MG63 (cell line): Measurements from ENCODE around the gene MLNR. TPM values are rescaled to one million over a fixed set of nuclear protein-coding genes. Genes with fewer than 3 reads are reported as not detected.

ENCODE experiments used
- DNase-seq: peaks from one replicate; pipeline ENCODE4 v3.0.0-alpha.2; 2020
- H3K27me3 ChIP-seq: fragments of 250-450 bp; sonication (Bioruptor Pico); 2 replicates; pipeline ENCODE4 v1.5.1; 2020; ENCODE audit warnings: mild to moderate bottlenecking, moderate library complexity
- H3K36me3 ChIP-seq: fragments of 250-450 bp; sonication (Bioruptor Pico); 2 replicates; pipeline ENCODE4 v1.5.1; 2020; ENCODE audit warnings: mild to moderate bottlenecking, moderate library complexity
- H3K4me3 ChIP-seq: fragments of 250-450 bp; sonication (Bioruptor Pico); 2 replicates; pipeline ENCODE4 v1.5.1; 2020; ENCODE audit warnings: mild to moderate bottlenecking, moderate library complexity
- H3K9me3 ChIP-seq: fragments of 250-450 bp; sonication (Bioruptor Pico); 2 replicates; pipeline ENCODE4 v1.5.1; 2020; ENCODE audit warnings: mild to moderate bottlenecking, moderate library complexity
- total RNA-seq: library from RNA; depleted of rRNA; stranded (reverse); fragments of >200 nt; shearing (Covaris generic); gene quantifications from 2 replicates; pipeline ENCODE4 v1.2.3, GENCODE V29; 2014; ENCODE audit warnings: low replicate concordance

MLNR gene
- total RNA-seq, 1 experiment from 2014 or later: not detected

DNA sequence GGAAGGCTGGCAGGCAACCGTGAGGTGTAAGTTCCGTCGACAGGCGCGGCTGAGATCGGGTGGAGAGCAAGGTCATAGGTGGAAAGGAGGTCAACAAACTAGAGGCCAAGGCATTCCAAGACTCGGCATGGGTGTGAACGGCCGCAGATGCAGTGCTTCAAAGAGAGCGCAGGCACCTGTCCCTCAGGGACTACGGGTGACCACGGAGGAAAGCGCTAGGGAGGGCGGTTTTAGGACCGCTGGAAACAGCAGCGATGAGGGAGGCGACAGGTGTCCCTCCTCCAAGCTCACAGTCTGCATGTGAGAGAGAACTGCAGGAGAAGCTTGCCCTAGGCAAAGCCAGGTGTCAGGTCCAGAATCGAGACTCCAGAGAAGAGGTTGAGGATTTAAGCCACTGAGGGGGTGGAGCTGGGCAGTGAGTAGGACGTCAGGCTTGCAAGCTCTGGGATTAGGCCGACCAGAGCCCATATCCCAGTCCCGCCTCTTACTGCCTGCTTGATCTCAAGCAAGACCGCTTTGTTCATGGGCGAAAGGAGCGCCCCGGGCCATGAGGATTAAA, 1.6 kb upstream of the MLNR start:
- H3K9me3 ChIP-seq: 0 out of 2 replicates have a peak, but pooled peaks cover 2% of the 10 kb centered on the region
- H3K36me3 ChIP-seq: no peaks in the 10 kb centered on the region
- H3K4me3 ChIP-seq: no peak overlapping the region
- H3K27me3 ChIP-seq: peaks cover 22% of the 10 kb centered on the region
- DNase-seq: no peak

DNA sequence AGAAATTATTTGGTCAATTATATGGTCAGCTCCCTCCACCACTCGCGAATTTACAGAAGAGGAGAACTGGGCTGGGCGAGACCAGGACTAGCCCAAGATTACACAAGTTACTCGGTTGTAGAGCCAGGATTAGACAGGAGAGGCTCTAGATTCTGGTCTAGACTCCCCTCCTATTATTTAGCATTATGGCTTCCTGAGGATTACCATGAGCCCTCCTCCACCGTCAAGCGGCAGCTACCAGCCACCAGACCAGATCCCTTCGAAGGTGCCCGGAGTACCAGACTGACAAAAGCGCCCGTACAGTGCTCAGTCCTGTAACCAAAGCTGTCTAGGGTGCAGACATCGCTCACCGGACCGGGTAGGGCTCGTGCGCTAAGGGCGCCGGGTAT, 497 bp upstream of the MLNR start:
- Histone ChIP-seq H3K9me3 (0 out of 2 replicates have a peak, but pooled peaks cover 2% of the 10 kb centered on the region), H3K27me3 (peaks cover 22% of the 10 kb centered on the region), H3K4me3 (no peak overlapping the region), H3K36me3 (no peaks in the 10 kb centered on the region)
- no peak for DNase-seq

DNA sequence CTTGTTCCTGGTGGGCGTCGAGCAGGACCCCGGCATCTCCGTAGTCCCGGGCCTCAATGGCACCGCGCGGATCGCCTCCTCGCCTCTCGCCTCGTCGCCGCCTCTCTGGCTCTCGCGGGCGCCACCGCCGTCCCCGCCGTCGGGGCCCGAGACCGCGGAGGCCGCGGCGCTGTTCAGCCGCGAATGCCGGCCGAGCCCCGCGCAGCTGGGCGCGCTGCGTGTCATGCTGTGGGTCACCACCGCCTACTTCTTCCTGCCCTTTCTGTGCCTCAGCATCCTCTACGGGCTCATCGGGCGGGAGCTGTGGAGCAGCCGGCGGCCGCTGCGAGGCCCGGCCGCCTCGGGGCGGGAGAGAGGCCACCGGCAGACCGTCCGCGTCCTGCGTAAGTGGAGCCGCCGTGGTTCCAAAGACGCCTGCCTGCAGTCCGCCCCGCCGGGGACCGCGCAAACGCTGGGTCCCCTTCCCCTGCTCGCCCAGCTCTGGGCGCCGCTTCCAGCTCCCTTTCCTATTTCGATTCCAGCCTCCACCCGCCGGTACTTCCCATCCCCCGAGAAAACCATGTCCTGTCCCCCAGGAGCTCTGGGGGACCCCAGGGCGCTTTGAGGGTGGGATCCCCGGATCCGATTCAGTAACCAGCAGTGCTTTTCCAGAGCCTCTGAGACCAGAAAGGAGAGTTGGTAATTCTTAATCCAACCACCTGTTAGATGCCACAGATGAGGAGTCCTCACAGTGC, 885 bp downstream of the MLNR start:
- Histone ChIP-seq H3K36me3 (no peaks in the 10 kb centered on the region), H3K9me3 (0 out of 2 replicates have a peak, but pooled peaks cover 2% of the 10 kb centered on the region), H3K27me3 (peaks cover 22% of the 10 kb centered on the region), H3K4me3 (peak overlapping the region; percentile 21)
- peak; percentile 9 for DNase-seq

DNA sequence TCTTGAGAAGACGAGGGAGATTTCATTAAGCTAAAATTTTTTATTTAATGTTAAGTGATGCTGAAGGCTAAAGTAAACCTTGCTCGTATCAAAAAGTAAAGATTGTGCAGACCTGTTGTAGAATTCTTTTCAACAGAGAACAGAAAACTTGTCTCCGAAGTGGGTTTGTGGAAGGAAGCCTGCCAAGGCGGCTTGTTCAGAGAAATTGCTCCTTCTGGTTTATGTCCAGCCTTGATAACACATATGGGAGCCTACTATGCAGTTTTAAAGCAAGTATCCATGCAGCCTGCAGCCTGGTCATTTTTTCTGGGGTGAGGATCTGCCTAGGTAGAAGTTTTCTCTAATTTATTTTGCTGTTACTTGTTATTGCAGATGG, 1.4 kb downstream of the MLNR start:
- peaks cover 22% of the 10 kb centered on the region for H3K27me3 ChIP-seq
- 0 out of 2 replicates have a peak, but pooled peaks cover 2% of the 10 kb centered on the region for H3K9me3 ChIP-seq
- H3K4me3 ChIP-seq: no peak overlapping the region

DNA sequence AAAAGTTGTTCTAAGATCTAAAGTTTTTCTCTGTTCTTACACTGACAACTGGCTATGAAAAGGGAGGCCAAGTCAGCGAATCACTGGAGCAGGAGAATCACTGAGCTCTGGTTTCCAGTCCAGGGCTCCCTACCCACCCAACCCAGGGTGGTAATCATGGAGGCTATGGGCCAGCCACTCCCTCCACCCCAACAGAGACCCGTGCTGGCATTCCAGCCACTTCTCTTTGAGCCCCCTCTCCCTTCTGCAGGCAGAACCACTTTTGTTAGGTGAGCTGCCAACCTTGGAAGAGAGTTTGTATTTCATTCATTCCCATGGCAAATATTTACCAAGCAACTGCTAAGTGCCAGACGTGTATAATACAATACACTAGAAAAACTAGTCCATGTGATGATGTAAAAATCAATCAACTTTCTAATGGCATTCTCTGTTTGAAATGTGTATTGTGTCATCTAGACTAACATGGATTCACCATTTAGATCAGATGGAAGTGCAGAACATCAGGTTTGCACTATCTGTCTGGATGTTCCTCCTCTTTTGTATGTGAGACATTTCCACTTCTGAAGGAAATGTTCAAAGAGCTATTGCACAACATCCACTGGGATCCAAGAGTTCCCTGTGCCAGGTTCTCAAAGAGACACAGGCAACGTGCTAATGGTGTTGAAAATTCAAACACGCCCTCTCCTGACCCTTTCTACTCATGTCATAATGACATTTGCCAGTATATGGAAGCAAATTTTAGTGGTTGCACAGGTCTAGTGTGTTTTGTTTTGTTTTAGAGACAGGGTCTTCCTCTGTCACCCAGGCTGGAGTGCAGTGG, 5.3 kb downstream of the MLNR start:
- H3K4me3 ChIP-seq: no peak overlapping the region
- no peaks in the 10 kb centered on the region for H3K36me3 ChIP-seq
- H3K9me3 ChIP-seq: 0 out of 2 replicates have a peak, but pooled peaks cover 2% of the 10 kb centered on the region
- no peak for DNase-seq
- H3K27me3 ChIP-seq: peaks cover 18% of the 10 kb centered on the region

More for the DNA sequence above, 1.4 kb downstream of the MLNR start:
- DNase-seq: no peak
- H3K36me3 ChIP-seq: no peaks in the 10 kb centered on the region

DNA sequence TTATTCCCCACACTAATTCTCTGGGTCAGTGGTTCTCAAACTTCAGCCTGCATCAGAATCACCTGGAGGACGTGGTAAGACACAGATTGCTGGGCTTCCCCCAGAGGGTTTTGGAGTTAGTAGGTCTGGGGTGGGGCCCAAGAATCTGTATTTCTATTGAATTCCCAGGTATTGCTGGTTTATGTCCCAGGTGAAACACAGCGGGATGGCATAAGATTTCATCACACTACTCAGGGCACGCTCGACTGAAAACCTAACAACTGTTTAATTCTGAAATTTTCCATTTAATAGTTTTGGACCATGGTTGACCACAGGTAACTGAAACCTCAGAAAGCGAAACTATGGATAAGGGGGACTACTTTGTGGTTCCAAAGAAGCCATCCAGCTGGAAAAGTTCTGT, 6.5 kb downstream of the MLNR start:
- Histone ChIP-seq H3K9me3 (0 out of 2 replicates have a peak, but pooled peaks cover under 1% of the 10 kb centered on the region), H3K36me3 (no peaks in the 10 kb centered on the region), H3K27me3 (peaks cover 8% of the 10 kb centered on the region), H3K4me3 (no peak overlapping the region)
- DNase-seq: no peak

DNA sequence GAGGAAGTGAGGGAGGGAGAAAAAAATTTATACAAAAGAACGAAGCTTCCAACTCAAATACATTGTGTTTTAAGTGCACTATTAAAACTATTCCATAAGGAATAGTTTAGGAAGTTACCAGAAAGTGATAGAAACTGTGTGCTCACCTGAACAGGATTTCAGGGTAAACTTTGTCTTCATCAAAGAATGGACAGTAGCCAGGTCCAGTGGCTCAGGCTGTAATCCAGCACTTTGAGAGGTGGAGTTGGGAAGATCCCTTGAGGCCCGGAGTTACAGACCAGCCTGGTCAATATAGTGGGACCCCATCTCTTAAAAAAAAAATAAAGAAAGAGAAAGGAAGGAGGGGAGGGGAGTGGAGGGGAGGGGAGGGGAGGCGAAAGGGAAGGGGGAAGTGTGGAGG, 14.6 kb downstream of the MLNR start:
- no peak for DNase-seq
- H3K36me3 ChIP-seq: no peaks in the 10 kb centered on the region
- H3K4me3 ChIP-seq: no peak overlapping the region
- H3K27me3 ChIP-seq: no peaks in the 10 kb centered on the region
- H3K9me3 ChIP-seq: no peaks in the 10 kb centered on the region

DNA sequence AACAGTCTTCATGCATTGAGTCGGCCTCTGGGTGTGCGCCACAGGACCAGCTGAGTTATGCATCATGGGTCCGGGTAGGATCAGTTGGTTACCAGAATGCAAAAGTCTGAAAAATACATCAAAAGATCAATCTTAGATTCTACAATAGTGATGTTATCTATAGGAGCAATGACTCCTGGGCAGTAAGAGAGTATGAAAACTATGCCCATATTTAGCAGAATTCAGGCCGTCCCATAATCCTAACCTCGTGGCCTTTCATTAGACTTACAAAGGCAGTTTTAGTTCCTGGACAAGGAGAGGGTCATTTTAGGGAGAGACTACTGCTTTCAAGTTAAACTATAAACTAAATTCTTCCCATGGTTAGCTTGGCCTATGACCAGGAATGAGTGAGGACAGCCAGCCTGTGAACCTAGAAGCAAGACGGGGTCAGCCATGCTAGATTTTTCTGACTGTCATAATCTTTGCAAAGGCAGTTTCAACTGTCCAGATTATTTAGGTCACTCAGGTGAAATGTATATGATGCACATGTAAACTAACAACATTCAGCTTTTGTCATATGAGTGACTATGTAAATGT, 15.8 kb downstream of the MLNR start:
- H3K27me3 ChIP-seq: no peaks in the 10 kb centered on the region
- no peaks in the 10 kb centered on the region for H3K9me3 ChIP-seq
- no peaks in the 10 kb centered on the region for H3K36me3 ChIP-seq
- DNase-seq: no peak
- no peak overlapping the region for H3K4me3 ChIP-seq

DNA sequence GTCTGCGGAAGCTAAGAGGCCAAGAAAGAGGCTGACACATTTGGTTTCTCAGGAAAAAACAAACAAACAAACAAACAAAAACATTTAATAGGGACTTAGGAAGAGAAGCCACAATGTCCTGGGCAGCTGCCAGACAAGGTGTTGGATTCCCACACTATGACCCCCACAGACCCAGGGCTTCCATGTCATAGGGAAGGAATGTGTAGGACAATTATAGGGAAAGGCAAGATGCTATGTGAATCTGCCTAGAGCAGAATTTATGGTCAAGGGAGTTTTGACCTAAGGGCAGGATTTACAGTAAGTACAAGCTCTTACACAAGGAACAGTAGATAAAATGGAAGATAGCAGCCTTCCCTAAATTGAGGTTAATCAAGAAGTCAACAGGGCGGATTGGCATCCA, 18.5 kb downstream of the MLNR start:
- no peak for DNase-seq
- Histone ChIP-seq H3K9me3 (peaks cover 3% of the 10 kb centered on the region; the same call in 1 of the 2 replicates), H3K4me3 (no peak overlapping the region), H3K27me3 (no peaks in the 10 kb centered on the region), H3K36me3 (no peaks in the 10 kb centered on the region)

DNA sequence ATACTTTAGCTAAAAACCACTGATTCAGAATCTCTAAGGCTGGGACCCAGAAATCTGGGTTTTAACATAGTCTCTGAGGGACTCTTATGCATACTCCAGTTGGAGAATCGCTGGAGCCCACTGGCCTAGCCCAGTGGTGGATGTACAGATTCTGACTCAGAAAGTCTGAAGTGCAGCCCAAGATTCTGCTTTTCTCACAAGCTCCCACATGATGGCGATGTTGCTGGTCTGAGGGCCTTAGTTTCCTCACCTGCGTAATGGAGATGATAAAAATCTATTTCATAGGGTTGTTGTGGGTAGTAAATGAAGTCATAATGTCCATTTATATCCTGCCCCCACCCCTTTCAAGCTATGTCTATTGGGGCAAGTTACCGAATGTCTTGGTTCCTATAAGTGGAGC, 19.9 kb downstream of the MLNR start:
- peaks cover 2% of the 10 kb centered on the region; the same call in 1 of the 2 replicates for H3K27me3 ChIP-seq
- H3K4me3 ChIP-seq: no peak overlapping the region
- no peaks in the 10 kb centered on the region for H3K36me3 ChIP-seq
- H3K9me3 ChIP-seq: peaks cover 3% of the 10 kb centered on the region; the same call in 1 of the 2 replicates
- peak; percentile 14 for DNase-seq

DNA sequence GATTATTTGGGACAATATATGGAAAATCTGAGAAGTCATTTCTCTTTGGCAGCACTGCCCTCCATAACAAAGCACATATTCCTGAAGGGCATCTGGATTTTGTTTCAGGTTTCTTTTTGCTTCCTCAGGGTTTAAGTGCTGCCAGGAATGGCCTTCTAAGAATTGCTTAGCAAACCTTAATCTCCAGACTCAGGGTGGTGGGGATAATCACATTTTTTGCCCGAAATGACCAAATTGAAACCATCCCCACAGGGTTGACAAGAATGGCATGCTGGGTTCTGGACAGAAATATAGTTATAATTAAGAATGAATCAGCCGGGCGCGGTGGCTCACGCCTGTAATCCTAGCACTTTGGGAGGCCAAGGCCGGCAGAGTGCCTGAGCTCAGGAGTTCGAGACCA, 21.2 kb downstream of the MLNR start:
- peaks cover 6% of the 10 kb centered on the region; the same call in 1 of the 2 replicates for H3K27me3 ChIP-seq
- DNase-seq: no peak
- no peak overlapping the region for H3K4me3 ChIP-seq
- H3K9me3 ChIP-seq: peaks cover 3% of the 10 kb centered on the region; the same call in 1 of the 2 replicates
- H3K36me3 ChIP-seq: no peaks in the 10 kb centered on the region

DNA sequence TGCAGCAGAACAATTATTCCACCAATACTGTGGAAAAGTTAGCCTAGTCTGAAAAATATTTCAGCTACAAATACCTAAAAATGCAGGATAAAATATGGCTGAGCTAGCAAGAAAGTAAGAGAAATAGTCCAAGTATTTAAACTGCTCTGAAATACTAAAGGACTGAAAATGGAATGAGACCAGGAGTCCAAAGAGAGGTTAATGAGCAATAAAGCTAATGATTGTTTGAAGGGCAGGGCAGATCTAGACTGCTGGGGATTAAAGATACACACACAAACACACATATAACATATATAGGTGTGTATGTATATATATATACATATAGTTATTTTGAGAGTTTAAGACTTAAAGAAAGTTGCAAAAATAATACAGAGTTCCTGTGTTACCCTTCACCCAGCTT, 25.0 kb downstream of the MLNR start:
- no peak for DNase-seq
- Histone ChIP-seq H3K9me3 (peaks cover 3% of the 10 kb centered on the region; the same call in 1 of the 2 replicates), H3K4me3 (no peak overlapping the region), H3K27me3 (peaks cover 6% of the 10 kb centered on the region; the same call in 1 of the 2 replicates), H3K36me3 (no peaks in the 10 kb centered on the region)

DNA sequence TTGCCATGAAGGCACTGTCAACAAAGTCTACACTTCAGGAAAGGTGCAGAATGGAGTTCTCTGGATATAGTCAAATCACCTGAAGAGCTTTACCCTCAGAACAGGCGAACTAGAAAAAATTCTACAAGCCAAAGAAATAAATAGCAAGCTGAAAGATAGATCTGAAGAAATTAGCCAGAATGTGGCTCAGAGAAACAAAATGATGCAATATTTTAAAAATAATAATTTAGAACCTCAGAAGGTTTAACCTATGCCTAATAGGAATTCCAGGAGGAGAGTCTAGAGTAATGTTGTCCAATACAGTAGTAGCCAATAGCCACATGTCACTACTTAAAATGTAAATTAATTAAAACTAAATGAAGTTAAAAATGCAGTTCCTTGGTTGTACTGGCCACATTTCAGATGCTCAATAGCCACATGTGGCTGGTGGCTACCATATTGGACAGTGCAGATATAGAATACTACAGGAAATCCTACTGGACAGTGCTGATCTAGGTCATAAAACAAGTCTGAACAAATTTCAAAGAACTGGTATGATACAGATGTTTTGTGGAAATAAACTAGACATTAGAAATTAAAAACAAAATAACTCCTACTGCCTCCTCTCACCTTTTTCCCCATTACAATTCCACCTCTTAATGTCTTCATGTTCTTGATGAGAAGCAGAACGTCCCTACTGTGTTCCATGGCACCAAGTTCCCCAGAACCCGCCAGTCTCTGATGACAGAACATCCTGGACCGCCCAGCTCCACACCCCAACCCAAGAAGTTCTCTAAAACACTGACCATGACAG, 26.9 kb downstream of the MLNR start:
- Histone ChIP-seq H3K27me3 (peaks cover 6% of the 10 kb centered on the region; the same call in 1 of the 2 replicates), H3K4me3 (peak overlapping the region; percentile 74), H3K36me3 (no peaks in the 10 kb centered on the region; the same call in 1 of the 2 replicates), H3K9me3 (peaks cover 3% of the 10 kb centered on the region; the same call in 1 of the 2 replicates)
- DNase-seq: no peak

DNA sequence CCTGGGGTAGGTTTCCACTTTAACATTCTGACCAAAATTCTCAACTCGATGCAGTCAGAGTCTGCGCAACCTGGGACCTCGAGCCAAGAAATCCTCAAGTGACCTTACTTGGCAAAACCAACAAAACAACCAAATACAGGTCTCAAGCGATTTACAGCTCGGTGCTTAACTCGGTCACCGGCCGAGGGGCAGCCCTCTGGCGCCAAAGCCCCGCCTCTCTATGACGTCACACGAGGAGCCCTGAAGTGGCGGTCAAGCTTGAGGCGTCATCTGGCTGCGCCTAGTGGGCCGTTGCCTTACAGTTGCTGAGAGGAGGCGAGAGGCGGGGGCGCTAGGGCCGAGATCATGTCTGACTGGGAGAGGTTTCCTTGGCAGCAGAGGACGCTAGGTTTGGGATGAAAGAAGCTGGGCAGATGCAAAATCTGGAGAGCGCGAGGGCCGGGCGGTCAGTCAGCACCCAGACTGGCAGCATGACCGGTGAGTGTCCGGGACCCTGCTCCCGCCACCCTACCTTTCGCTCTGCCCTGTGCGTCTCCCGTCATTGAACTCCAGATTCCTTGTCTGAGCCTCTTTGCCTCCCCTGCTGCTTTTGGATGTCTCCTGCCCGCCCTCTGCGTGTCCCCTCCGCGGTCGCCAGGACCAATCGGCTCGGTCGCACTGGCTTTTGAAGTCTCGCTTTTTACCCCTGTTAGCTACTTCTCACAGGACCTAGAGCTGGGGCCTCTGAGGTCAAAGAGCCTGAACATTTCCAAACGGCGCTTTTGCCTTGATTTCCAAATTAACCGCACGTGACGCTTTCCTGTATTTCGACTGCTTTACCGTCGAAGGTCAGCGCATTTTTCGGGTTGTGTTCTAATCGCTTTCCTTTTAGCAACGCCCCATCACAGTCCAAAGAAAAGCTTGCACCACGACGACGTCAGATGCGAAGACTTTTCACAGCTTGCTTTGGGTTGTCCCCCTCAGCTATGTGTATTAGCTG, 27.8 kb downstream of the MLNR start, which contains the start of gene CDADC1:
CDADC1 (plus strand) TSS at position 283 of the 979 bp plus-strand sequence; CDS start at position 396, 113 bp downstream.
- no peaks in the 10 kb centered on the region for H3K9me3 ChIP-seq
- H3K36me3 ChIP-seq: peaks cover 2% of the 10 kb centered on the region; the same call in 1 of the 2 replicates
- DNase-seq: peak; percentile 98
- H3K4me3 ChIP-seq: peak within 1 kb of the TSS; percentile 74
- peaks cover 6% of the 10 kb centered on the region; the same call in 1 of the 2 replicates for H3K27me3 ChIP-seq

DNA sequence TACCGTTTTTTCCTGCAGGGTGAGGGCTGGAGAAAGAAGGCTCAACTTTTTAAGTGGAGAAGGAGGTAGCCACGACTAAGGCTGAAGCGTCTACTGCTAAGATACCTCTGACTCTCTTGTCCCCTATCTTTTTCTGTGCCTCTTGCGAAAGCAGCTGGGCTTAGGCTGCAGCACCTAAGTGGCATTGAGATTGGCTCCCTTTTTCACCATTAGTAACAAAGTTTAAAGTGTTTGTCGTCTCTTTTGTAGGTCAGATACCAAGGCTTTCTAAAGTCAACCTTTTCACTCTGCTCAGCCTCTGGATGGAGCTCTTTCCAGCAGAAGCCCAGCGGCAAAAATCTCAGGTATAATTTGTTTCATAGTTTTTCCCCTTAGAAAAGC, 28.5 kb downstream of the MLNR start:
- Histone ChIP-seq H3K36me3 (peaks cover 2% of the 10 kb centered on the region; the same call in 1 of the 2 replicates), H3K4me3 (peak overlapping the region; percentile 74), H3K9me3 (no peaks in the 10 kb centered on the region), H3K27me3 (peaks cover 6% of the 10 kb centered on the region; the same call in 1 of the 2 replicates)
- no peak for DNase-seq
